HG03342 (cell line): ENCODE results near the gene IRS4.
A peak's percentile ranks its signal among the peaks of the same experiment; 100 is the strongest.

Source experiments
- ATAC-seq: cut with Tn5 transposase; IDR thresholded peaks from one replicate; pipeline ENCODE4 v1.9.1; 2021; ENCODE audit warnings: mild to moderate bottlenecking, moderate library complexity; ENCODE audit not compliant: unreplicated experiment

IRS4 gene

GRCh38 chrX:108736509-108737479 lies at the start of gene IRS4:
TSS of gene IRS4 (minus strand) at chrX:108736563.
- no peak for ATAC-seq

- ATAC-seq, result no peak
These were observed 36.2 kb upstream of the IRS4 start for GRCh38 chrX:108772549-108772948.

- no peak for ATAC-seq
These were observed 27.2 kb upstream of the IRS4 start for GRCh38 chrX:108763559-108763958.

- ATAC-seq, result no peak
These were observed 4.0 kb upstream of the IRS4 start for GRCh38 chrX:108740299-108740774.

DNA sequence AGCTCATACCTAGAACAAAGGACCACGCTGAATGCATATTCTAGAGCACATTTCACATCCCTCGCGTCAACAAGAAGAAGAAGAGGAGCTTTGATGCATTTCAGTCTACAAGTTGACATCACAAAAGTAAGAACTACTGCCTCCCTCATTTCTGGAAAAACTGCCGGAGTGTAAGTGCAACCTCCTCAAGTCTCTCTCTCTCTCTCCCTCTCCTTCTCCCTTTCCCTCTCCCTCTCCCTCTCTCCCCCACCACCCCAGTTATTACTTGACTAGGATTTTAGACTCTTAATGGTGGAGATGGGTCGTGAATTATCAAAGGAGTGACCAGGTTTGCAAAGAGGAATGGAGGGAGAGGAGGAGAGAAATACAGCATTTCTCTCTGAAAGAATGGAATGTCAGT lies 1.4 kb upstream of the IRS4 start:
- no peak for ATAC-seq

- ATAC-seq, result no peak
These were observed 469 bp downstream of the IRS4 start for GRCh38 chrX:108735679-108736508.

- no peak for ATAC-seq
These were observed 1.2 kb downstream of the IRS4 start for GRCh38 chrX:108735091-108735678.

DNA sequence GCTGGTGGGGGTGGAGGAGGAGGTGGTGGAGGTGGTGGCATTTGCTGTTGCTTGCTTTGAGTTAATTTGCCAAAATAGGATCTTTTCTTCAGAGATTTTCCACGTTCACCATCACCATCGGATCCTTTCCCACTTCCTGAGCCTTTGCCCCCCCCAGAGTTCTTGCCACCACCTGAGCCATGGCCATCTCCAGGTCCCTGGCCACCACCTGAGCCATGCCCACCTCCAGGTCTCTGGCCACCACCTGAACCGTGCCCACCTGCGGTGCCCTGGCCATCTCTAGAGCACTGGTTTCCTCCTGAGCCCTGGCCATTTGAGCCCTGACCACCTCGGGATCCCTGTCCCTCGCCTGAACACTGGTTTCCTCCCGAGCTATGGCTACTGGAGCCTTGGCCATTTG lies 1.9 kb downstream of the IRS4 start:
- no peak for ATAC-seq

- ATAC-seq, result no peak
These were observed 3.6 kb downstream of the IRS4 start for GRCh38 chrX:108732630-108733321.

GRCh38 chrX:108731153-108731552 lies 5.2 kb downstream of the IRS4 start:
- ATAC-seq, result no peak

DNA sequence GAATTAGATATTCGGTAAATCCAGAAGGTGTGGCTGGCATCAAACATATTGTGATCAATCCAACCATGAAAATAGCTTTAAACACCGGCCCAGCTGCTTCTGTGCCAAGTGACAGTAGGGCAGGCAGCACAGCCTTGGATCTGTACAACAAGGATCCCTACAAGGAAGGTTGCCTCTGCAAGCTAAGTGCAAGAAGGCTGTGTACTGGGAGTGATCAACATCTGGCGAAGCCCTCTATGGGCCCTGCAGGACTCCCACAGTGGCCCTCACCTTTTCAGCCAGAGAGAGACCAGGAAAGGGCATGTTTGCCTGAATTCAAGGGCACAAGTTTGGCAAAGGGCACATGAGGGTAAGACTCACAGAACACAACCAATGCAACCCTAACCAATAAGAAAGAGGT lies 9.6 kb downstream of the IRS4 start:
- ATAC-seq, result no peak

- ATAC-seq, result no peak
These were observed 13.8 kb downstream of the IRS4 start for GRCh38 chrX:108722561-108722960.

- no peak for ATAC-seq
These were observed 23.5 kb downstream of the IRS4 start for GRCh38 chrX:108712886-108713285.

GRCh38 chrX:108704839-108705238 lies 31.5 kb downstream of the IRS4 start:
- no peak for ATAC-seq

GRCh38 chrX:108702530-108702929 lies 33.8 kb downstream of the IRS4 start:
- no peak for ATAC-seq

- ATAC-seq, result no peak
These were observed 34.7 kb downstream of the IRS4 start for GRCh38 chrX:108701633-108702032.

DNA sequence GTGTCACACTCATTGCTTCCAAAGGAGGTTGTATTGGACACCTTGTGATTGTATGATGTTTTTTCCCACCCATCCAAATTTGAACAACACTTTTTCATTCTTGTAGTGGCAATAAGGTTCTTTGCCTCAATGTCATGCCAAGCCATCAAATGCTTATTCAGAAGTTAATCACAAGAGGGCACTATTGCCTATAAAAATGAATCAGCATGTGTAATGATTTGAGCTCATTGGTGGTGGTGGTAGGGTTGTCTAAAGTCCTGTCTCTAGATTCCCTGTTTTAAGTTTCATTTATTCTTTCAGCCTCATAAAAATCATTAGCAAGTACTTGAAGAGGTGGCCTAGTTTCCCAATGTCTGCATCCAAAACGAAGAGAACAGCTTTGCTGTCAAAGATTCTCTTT lies 37.0 kb downstream of the IRS4 start:
- peak; percentile 69 for ATAC-seq

DNA sequence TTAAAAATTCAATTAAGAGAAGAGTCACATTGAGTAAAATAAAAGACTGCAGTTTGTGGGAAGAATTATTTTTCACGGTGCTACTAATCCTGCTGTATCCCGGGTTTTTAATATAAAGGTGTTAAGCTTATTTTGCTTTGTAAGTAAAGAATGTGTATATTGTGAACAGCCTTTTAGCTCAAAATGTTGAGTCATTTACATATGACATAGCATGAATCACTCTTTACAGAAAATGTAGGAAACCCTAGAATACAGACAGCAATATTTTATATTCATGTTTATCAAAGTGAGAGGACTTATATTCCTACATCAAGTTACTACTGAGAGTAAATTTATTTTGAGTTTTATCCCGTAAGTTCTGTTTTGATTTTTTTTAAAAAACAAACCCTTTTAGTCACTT lies 39.7 kb downstream of the IRS4 start:
- no peak for ATAC-seq
